OCI-LY7 (cell line): ENCODE data around the gene NSD2.

Experiments
- EZH2phosphoT487 ChIP-seq: fragments of 200-600 bp; sonication (generic); IDR thresholded peaks from 2 replicates; pipeline ENCODE4 v1.6.1; 2018; ENCODE audit warnings: low read depth, borderline replicate concordance, mild to moderate bottlenecking, mixed run types, antibody characterized with exemption, low read length, moderate library complexity, mixed read lengths
- TF ChIP-seq, protein P1 (sequence below): fragments of 200-600 bp; sonication (generic); conservative IDR thresholded peaks from 2 replicates; pipeline ENCODE4 v1.5.1; 2014; ENCODE audit warnings: mild to moderate bottlenecking, antibody characterized with exemption, low read length, moderate library complexity, mixed read lengths

DNA sequence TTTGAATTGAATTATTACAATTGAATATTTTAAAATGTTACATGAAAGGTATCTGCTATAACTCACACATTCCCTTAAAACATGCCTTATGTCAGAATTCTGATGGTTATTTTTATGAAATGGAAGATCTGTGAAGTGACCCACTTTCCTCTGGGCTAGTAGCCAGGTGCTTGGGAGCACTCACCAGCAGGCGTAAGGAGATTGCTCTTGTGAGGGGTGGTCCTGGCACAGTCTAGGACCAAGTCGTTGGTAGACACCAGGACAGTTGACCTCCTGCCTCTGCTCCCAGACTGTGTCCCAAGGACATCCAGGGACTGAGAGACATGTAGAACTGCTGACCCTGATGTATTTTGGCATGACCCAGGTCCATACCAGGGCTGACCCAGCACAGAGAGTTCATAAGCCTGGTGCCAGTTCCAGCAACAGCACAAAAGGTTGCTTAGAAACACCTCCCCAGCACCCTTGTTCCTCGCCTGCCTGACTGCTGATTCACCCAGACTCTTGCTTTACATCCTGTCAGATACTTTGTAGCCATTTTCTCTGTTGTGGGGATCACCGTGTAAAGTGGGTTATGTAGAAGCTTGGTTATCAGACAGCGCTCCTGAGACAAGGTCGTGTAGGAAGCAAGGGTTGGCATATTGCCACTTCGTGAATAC, 89.1 kb downstream of the NSD2 start:
- TF ChIP-seq, protein P1, sequence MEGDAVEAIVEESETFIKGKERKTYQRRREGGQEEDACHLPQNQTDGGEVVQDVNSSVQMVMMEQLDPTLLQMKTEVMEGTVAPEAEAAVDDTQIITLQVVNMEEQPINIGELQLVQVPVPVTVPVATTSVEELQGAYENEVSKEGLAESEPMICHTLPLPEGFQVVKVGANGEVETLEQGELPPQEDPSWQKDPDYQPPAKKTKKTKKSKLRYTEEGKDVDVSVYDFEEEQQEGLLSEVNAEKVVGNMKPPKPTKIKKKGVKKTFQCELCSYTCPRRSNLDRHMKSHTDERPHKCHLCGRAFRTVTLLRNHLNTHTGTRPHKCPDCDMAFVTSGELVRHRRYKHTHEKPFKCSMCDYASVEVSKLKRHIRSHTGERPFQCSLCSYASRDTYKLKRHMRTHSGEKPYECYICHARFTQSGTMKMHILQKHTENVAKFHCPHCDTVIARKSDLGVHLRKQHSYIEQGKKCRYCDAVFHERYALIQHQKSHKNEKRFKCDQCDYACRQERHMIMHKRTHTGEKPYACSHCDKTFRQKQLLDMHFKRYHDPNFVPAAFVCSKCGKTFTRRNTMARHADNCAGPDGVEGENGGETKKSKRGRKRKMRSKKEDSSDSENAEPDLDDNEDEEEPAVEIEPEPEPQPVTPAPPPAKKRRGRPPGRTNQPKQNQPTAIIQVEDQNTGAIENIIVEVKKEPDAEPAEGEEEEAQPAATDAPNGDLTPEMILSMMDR = no peak
- TF ChIP-seq EZH2phosphoT487 = no peak
